ENCODE data around the gene ASCC1.

The ASCC1 gene

GRCh38 chr10:72062832-72063702 is 153.0 kb downstream of the ASCC1 start:
- DNase-seq, result no peak

- no peak for DNase-seq
These were observed 153.7 kb downstream of the ASCC1 start for GRCh38 chr10:72062382-72062781.

- no peak for DNase-seq
These were observed 154.1 kb downstream of the ASCC1 start for GRCh38 chr10:72061930-72062329.

- no peak for DNase-seq
These were observed 154.6 kb downstream of the ASCC1 start for GRCh38 chr10:72061491-72061890.

GRCh38 chr10:72059843-72060822 is 155.9 kb downstream of the ASCC1 start:
- no peak for DNase-seq

GRCh38 chr10:72058989-72059842 is 156.9 kb downstream of the ASCC1 start:
- no peak for DNase-seq

GRCh38 chr10:72058347-72058898 is 157.7 kb downstream of the ASCC1 start:
- no peak for DNase-seq

GRCh38 chr10:72056932-72057751 is 158.9 kb downstream of the ASCC1 start:
- no peak for DNase-seq

- DNase-seq, result no peak
These were observed 160.0 kb downstream of the ASCC1 start for GRCh38 chr10:72056113-72056512.

- no peak for DNase-seq
These were observed 162.4 kb downstream of the ASCC1 start for GRCh38 chr10:72053690-72054089.

GRCh38 chr10:72050873-72051272 is 165.2 kb downstream of the ASCC1 start:
- no peak for DNase-seq

GRCh38 chr10:72049969-72050781 is 165.9 kb downstream of the ASCC1 start:
- DNase-seq, result no peak

- DNase-seq, result no peak
These were observed 166.6 kb downstream of the ASCC1 start for GRCh38 chr10:72049472-72049871.

- peak; percentile 87 for DNase-seq
These were observed 167.5 kb downstream of the ASCC1 start for GRCh38 chr10:72048450-72049124.

Measured in inflammatory macrophage treated with lipopolysaccharide for 4 hours (primary cell).